ENCODE data around the gene EN2. TPM values are rescaled to one million over a fixed set of nuclear protein-coding genes. Genes with fewer than 3 reads are reported as not detected.

EN2 gene
- total RNA-seq, 4 donors from 2014 or later = 0.21 to 0.56 (median 0.34) TPM; not detected in 1

- H3K36me3 ChIP-seq = no peaks in the 10 kb centered on the region
- no peak for DNase-seq (ENCODE audit: low spot score in 2 of 2)
- TF ChIP-seq POLR2AphosphoS5 (IDR thresholded peaks at IDR 0.05) (no peak), EP300 (IDR thresholded peaks at IDR 0.05) (no peak), POLR2A (IDR thresholded peaks at IDR 0.05) (no peak), CTCF (IDR thresholded peaks at IDR 0.05) (no peak)
- 49% methylated on average over 3 of the region's 3 CpGs for WGBS
- H3K4me1 ChIP-seq = peaks cover 37% of the 10 kb centered on the region
- peaks cover 96% of the 10 kb centered on the region for H3K27me3 ChIP-seq
- H3K27ac ChIP-seq = no peak overlapping the region
- H3K9me3 ChIP-seq = no peaks in the 10 kb centered on the region
- H3K4me3 ChIP-seq = no peak overlapping the region
Measured at GRCh38 chr7:155461631-155462030, 3.7 kb downstream of the EN2 start.

- Histone ChIP-seq H3K4me3 (no peak overlapping the region), H3K27ac (no peak overlapping the region), H3K9me3 (no peaks in the 10 kb centered on the region), H3K27me3 (peaks cover 96% of the 10 kb centered on the region), H3K4me1 (peaks cover 37% of the 10 kb centered on the region), H3K36me3 (no peaks in the 10 kb centered on the region)
- DNase-seq (ENCODE audit: low spot score in 2 of 2) = no peak
- TF ChIP-seq CTCF (IDR thresholded peaks at IDR 0.05) (no peak), POLR2AphosphoS5 (IDR thresholded peaks at IDR 0.05) (no peak), EP300 (IDR thresholded peaks at IDR 0.05) (no peak), POLR2A (IDR thresholded peaks at IDR 0.05) (no peak)
- 24% methylated on average over 33 of the region's 33 CpGs for WGBS
Measured at GRCh38 chr7:155462163-155462735, 4.3 kb downstream of the EN2 start.

- Histone ChIP-seq H3K4me3 (no peak overlapping the region), H3K27ac (no peak overlapping the region), H3K4me1 (peaks cover 40% of the 10 kb centered on the region), H3K9me3 (no peaks in the 10 kb centered on the region), H3K36me3 (no peaks in the 10 kb centered on the region), H3K27me3 (peaks cover 99% of the 10 kb centered on the region)
- DNase-seq (ENCODE audit: low spot score in 2 of 2) = no peak
- 27% methylated on average over 15 of the region's 15 CpGs for WGBS
- TF ChIP-seq POLR2AphosphoS5 (IDR thresholded peaks at IDR 0.05) = no peak
- no peak for TF ChIP-seq POLR2A (IDR thresholded peaks at IDR 0.05)
- no peak for TF ChIP-seq EP300 (IDR thresholded peaks at IDR 0.05)
- TF ChIP-seq CTCF (IDR thresholded peaks at IDR 0.05) = no peak
Measured at GRCh38 chr7:155463114-155463811, 5.3 kb downstream of the EN2 start.

- no peak for DNase-seq (ENCODE audit: low spot score in 2 of 2)
- Histone ChIP-seq H3K36me3 (no peaks in the 10 kb centered on the region), H3K27ac (no peak overlapping the region), H3K27me3 (peaks cover 99% of the 10 kb centered on the region), H3K4me3 (no peak overlapping the region), H3K4me1 (peaks cover 37% of the 10 kb centered on the region), H3K9me3 (no peaks in the 10 kb centered on the region)
- 31% methylated on average over 6 of the region's 6 CpGs for WGBS
- TF ChIP-seq POLR2AphosphoS5 (IDR thresholded peaks at IDR 0.05) (no peak), CTCF (IDR thresholded peaks at IDR 0.05) (no peak), EP300 (IDR thresholded peaks at IDR 0.05) (no peak), POLR2A (IDR thresholded peaks at IDR 0.05) (no peak)
Measured at GRCh38 chr7:155464183-155464582, 6.3 kb downstream of the EN2 start.

- no peaks in the 10 kb centered on the region for H3K9me3 ChIP-seq
- no peaks in the 10 kb centered on the region for H3K36me3 ChIP-seq
- TF ChIP-seq POLR2A (IDR thresholded peaks at IDR 0.05) (no peak), CTCF (IDR thresholded peaks at IDR 0.05) (no peak), POLR2AphosphoS5 (IDR thresholded peaks at IDR 0.05) (no peak), EP300 (IDR thresholded peaks at IDR 0.05) (no peak)
- H3K4me3 ChIP-seq = no peak overlapping the region
- H3K27ac ChIP-seq = no peak overlapping the region
- peaks cover 99% of the 10 kb centered on the region for H3K27me3 ChIP-seq
- H3K4me1 ChIP-seq = peaks cover 29% of the 10 kb centered on the region
- no peak for DNase-seq (ENCODE audit: low spot score in 2 of 2)
- WGBS = 13% methylated on average over 27 of the region's 33 CpGs
Measured at GRCh38 chr7:155464948-155465739, 7.2 kb downstream of the EN2 start.

Measured in suprapubic skin (tissue), 4 donors.